Tibial nerve (tissue), 4 donors: Measurements from ENCODE around the gene IFI44L.

Experiments
- EP300 ChIP-seq, 2 donors: sonication (generic); formaldehyde crosslinking; IDR thresholded peaks; one replicate each; pipeline ENCODE4 v1.6.1; 2017; ENCODE audit warnings: antibody characterized with exemption in 2 of 2, mild to moderate bottlenecking in 1 of 2
- TF ChIP-seq, protein P1 (sequence below), 5 experiments: fragments of 200-600 bp in 3 of 5; fragments of 450-650 bp in 2 of 5; sonication (generic) in 3 of 5; IDR thresholded peaks; one replicate each; pipeline ENCODE4 v1.5.1; 2016 to 2019; ENCODE audit warnings: antibody characterized with exemption in 5 of 5, mild to moderate bottlenecking in 3 of 5, moderate library complexity in 2 of 5

DNA sequence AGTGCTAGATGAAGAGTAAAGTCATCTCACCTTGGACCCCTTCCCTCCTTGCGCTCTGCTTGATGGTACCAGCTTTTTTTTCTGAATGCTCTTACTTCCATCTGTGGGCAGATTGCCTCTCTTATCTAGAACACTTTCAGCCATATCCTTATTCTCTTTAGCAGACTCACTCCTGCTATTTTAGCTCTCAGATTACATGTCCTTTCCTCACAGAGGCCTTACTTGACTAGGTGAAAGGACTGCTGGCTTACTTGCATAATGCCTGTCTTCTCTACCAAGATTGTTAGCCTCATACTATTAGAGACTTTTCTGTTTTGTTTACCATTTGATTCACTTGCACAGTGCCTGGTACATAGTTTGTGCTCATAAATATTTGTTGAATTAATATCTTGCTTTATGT lies 38.7 kb downstream of the IFI44L start:
- TF ChIP-seq, protein P1, sequence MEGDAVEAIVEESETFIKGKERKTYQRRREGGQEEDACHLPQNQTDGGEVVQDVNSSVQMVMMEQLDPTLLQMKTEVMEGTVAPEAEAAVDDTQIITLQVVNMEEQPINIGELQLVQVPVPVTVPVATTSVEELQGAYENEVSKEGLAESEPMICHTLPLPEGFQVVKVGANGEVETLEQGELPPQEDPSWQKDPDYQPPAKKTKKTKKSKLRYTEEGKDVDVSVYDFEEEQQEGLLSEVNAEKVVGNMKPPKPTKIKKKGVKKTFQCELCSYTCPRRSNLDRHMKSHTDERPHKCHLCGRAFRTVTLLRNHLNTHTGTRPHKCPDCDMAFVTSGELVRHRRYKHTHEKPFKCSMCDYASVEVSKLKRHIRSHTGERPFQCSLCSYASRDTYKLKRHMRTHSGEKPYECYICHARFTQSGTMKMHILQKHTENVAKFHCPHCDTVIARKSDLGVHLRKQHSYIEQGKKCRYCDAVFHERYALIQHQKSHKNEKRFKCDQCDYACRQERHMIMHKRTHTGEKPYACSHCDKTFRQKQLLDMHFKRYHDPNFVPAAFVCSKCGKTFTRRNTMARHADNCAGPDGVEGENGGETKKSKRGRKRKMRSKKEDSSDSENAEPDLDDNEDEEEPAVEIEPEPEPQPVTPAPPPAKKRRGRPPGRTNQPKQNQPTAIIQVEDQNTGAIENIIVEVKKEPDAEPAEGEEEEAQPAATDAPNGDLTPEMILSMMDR (IDR thresholded peaks at IDR 0.05): no peak
- TF ChIP-seq EP300 (IDR thresholded peaks at IDR 0.05): no peak
